ENCODE results near the gene SYNE2.
"Not testable (repeated sequence)": the region's sequence is repeated elsewhere in the genome, so short reads cannot be mapped to it uniquely, and the experiment has no call there.

GRCh38 chr14:63869940-63870752 lies 17.3 kb downstream of the SYNE2 start:
- not testable (repeated sequence) for TF ChIP-seq CTCF (IDR thresholded peaks at IDR 0.05; ENCODE audit: insufficient read depth, low read length); POLR2AphosphoS5 (IDR thresholded peaks at IDR 0.05; ENCODE audit: low read depth); GABPA (IDR thresholded peaks at IDR 0.05; ENCODE audit: low read depth)

Data from HL-60 (cell line).